Heart left ventricle (tissue), 13 donors: ENCODE data around the gene POU6F2.

Source experiments
- CTCF ChIP-seq, 12 donors: fragments of 200-600 bp; sonication (generic) in 4 of 12; IDR thresholded peaks; one replicate each; pipeline versions ENCODE4 v1.5.0 to v1.8.0; 2018 to 2022; ENCODE audit warnings: antibody characterized with exemption in 12 of 12, mild to moderate bottlenecking in 5 of 12
- POLR2A ChIP-seq, 2 donors: fragments of 450-650 bp; IDR thresholded peaks; one replicate each; pipeline ENCODE4 v1.6.1; 2017; ENCODE audit warnings: antibody characterized with exemption in 2 of 2, mild to moderate bottlenecking in 2 of 2, moderate library complexity in 2 of 2
- donor health status: ischemic (EF 13 %, LVEDD 7.1; RV severe dilation, severe dysfunction).
- donor health status: DM: no; HTN: yes; CAD: no.
- donor health status: DM: no; HTN: no; CAD: no.
- donor health status: ischemic (EF 25% LVEDD 6.9; RV normal size, moderate dysfunction).
- donor health status: ischemic (EF 25% LVEDD 5.7; RV mildly dilated, moderate dysfunction).
- donor health status: ischemic (EF 35%, LVEDD 5.7; RV mildly dilated, moderate dysfunction).
- donor health status: nonischemic (EF 11% LVEDD 7.7; RV severe dilation, severe dysfunction).
- donor health status: DM: yes; HTN: yes; CAD: no.
- donor health status: PGD.
- donor health status: ischemic (EF 29% LVEDD 5.4; RV normal size, mild dysfunction).
- donor health status: nonischemic (EF 23%, LVEDD 6.1; RV moderate dilation, normal function).

GRCh38 chr7:39132306-39132705, 154.6 kb downstream of the POU6F2 start:
- TF ChIP-seq CTCF (IDR thresholded peaks at IDR 0.05) (no peak), POLR2A (IDR thresholded peaks at IDR 0.05) (no peak)
